ENCODE measurements around the gene LENEP. TPM values are rescaled to one million over a fixed set of nuclear protein-coding genes. Genes with fewer than 3 reads are reported as not detected.

Gene LENEP
- total RNA-seq, 1 experiment from 2014 or later: 2.8 TPM

DNA sequence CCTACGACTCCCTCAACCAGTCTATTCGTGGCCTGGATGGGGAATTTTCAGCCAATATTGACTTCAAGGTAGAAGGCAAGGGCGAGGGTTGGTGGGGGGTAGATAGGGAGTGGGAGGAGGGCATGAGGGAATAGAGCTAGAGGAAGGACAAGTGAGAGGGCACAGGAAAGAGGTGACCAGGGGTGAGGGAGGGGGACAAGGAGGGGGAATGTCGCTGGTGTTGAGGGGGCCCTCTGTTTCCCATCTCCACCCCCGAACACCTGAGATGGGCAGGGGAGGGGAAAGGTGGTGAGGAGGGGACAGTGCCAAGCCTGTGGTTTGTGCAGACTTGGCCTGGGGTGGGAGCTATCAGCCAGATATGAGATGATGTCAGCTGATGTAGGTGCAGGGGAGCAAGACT is 49.4 kb downstream of the LENEP start:
- Mint-ChIP-seq H3K9me3 (no peaks in the 10 kb centered on the region; a peak in 1 of 5 replicates), H3K27me3 (ENCODE audit: low read depth) (peaks cover 31% of the 10 kb centered on the region), H3K36me3 (ENCODE audit: insufficient read depth in 1 of 3, low read depth in 3 of 3) (no peaks in the 10 kb centered on the region; a peak in 1 of 7 replicates), H3K4me3 (no peak overlapping the region), H3K27ac (no peak overlapping the region), H3K4me1 (peaks cover 12 to 33% of the 10 kb centered on the region in 2 experiments)
- H3K9me3 ChIP-seq (ENCODE audit: control insufficient read depth, low read depth, low read length): no peaks in the 10 kb centered on the region
- no peak overlapping the region for H2BK15ac ChIP-seq (ENCODE audit: low read depth, low read length)
- H4K8ac ChIP-seq (replicated peaks; ENCODE audit: insufficient read length, low read depth, low read length): no peak overlapping the region
- no peaks in the 10 kb centered on the region for H3K79me2 ChIP-seq (ENCODE audit: insufficient read depth, low read length)
- no peak overlapping the region for H2BK12ac ChIP-seq (ENCODE audit: insufficient read length, low read depth, low read length)
- H3K27ac ChIP-seq (ENCODE audit: insufficient read length, low read depth, low read length): no peak overlapping the region
- no peaks in the 10 kb centered on the region for H3K23me2 ChIP-seq (ENCODE audit: insufficient read length, low read depth, low read length, poor library complexity, severe bottlenecking)
- H2BK5ac ChIP-seq (ENCODE audit: insufficient read length, low read length): no peak overlapping the region
- H3K79me1 ChIP-seq (ENCODE audit: insufficient read depth, low read depth, low read length, poor library complexity, severe bottlenecking): no peaks in the 10 kb centered on the region
- no peak overlapping the region for H4K5ac ChIP-seq (ENCODE audit: insufficient read length, low read depth, low read length)
- H2AK5ac ChIP-seq (ENCODE audit: insufficient read length, low read length): no peak overlapping the region
- no peak for DNase-seq
- H3K23ac ChIP-seq (ENCODE audit: insufficient read length, low read depth, low read length): no peak overlapping the region
- H3K9ac ChIP-seq (ENCODE audit: extremely low read depth, insufficient read length, low read length): no peak overlapping the region
- no peak overlapping the region for H3K14ac ChIP-seq (ENCODE audit: insufficient read depth, low read length)
- H4K20me1 ChIP-seq (ENCODE audit: control insufficient read depth, insufficient read depth, insufficient read length): peaks cover 2% of the 10 kb centered on the region
- no peak overlapping the region for H2BK20ac ChIP-seq (ENCODE audit: low read depth, low read length, poor library complexity, severe bottlenecking)
- no peaks in the 10 kb centered on the region for H3K4me1 ChIP-seq (ENCODE audit: insufficient read depth, low read length)
- no peak overlapping the region for H3K4ac ChIP-seq (ENCODE audit: low read depth, low read length)
- WGBS (ENCODE audit: extremely low coverage, insufficient read length, low lambda C conversion rate): no CpG with 5 or more reads among the region's 5 CpGs
- H4K91ac ChIP-seq (ENCODE audit: insufficient read length, low read depth, low read length): no peak overlapping the region
- no peak overlapping the region for H3K56ac ChIP-seq (ENCODE audit: insufficient read length, low read depth, low read length)
- H3K4me2 ChIP-seq (ENCODE audit: insufficient read depth, insufficient read length, low read length): no peak overlapping the region
- H3T11ph ChIP-seq (ENCODE audit: low read length): no peak overlapping the region
- no peak for TF ChIP-seq CTCF (conservative IDR thresholded peaks at IDR 0.05)
- no peak overlapping the region for H2BK120ac ChIP-seq (ENCODE audit: low read depth, low read length, poor library complexity, severe bottlenecking)
- no peaks in the 10 kb centered on the region for H3K27me3 ChIP-seq (ENCODE audit: insufficient read depth, low read length)
- no peak overlapping the region for H2AFZ ChIP-seq (ENCODE audit: low read length)
- no peak overlapping the region for H3K18ac ChIP-seq (ENCODE audit: insufficient read length, low read depth, low read length)
